Activated T-helper 9 cell treated with anti-CD3 and anti-CD28 coated beads, Interleukin-2, amount 50 U/mL, for 16 hours (primary cell): ENCODE measurements around the gene ACVR1C.

Source experiments
- DNase-seq: peaks from one replicate; pipeline ENCODE4 v3.0.0-alpha.2; 2020; ENCODE audit warnings: low read depth

ACVR1C gene

GRCh38 chr2:157497638-157498314 is 130.9 kb downstream of the ACVR1C start:
- DNase-seq = no peak

- DNase-seq = peak; percentile 47
These were observed 136.4 kb downstream of the ACVR1C start for GRCh38 chr2:157492189-157492773.

- no peak for DNase-seq
These were observed 138.7 kb downstream of the ACVR1C start for GRCh38 chr2:157489983-157490382.

- DNase-seq = no peak
These were observed 139.8 kb downstream of the ACVR1C start for GRCh38 chr2:157488877-157489276.

GRCh38 chr2:157487747-157488146 is 140.9 kb downstream of the ACVR1C start:
- no peak for DNase-seq

GRCh38 chr2:157487271-157487610 is 141.4 kb downstream of the ACVR1C start:
- no peak for DNase-seq

- DNase-seq = no peak
These were observed 141.9 kb downstream of the ACVR1C start for GRCh38 chr2:157486596-157487270.

- no peak for DNase-seq
These were observed 148.3 kb downstream of the ACVR1C start for GRCh38 chr2:157480182-157480961.

- no peak for DNase-seq
These were observed 149.3 kb downstream of the ACVR1C start for GRCh38 chr2:157479081-157480027.

GRCh38 chr2:157477919-157478318 is 150.7 kb downstream of the ACVR1C start:
- no peak for DNase-seq

- no peak for DNase-seq
These were observed 151.5 kb downstream of the ACVR1C start for GRCh38 chr2:157476953-157477709.
